ENCODE results near the gene IL25.

Gene IL25

GRCh38 chr14:23377198-23377550 is 4.6 kb downstream of the IL25 start:
- H3K4me3 ChIP-seq (ENCODE audit: low read depth, low read length): no peak overlapping the region
- peaks cover 21% of the 10 kb centered on the region for H3K27me3 ChIP-seq (ENCODE audit: insufficient read depth, low read length)
- no peak overlapping the region for H3K27ac ChIP-seq (ENCODE audit: low read depth, low read length)
- no peak overlapping the region for H2AFZ ChIP-seq (ENCODE audit: low read length, unreplicated experiment)
- no peaks in the 10 kb centered on the region for H3K36me3 ChIP-seq (ENCODE audit: insufficient read depth, low read length)
- H3K4me1 ChIP-seq (ENCODE audit: control insufficient read depth, insufficient read depth, low read length, unreplicated experiment): no peaks in the 10 kb centered on the region
- no peaks in the 10 kb centered on the region for H3K79me2 ChIP-seq (ENCODE audit: control insufficient read depth, insufficient read depth, low read length, unreplicated experiment)

DNA sequence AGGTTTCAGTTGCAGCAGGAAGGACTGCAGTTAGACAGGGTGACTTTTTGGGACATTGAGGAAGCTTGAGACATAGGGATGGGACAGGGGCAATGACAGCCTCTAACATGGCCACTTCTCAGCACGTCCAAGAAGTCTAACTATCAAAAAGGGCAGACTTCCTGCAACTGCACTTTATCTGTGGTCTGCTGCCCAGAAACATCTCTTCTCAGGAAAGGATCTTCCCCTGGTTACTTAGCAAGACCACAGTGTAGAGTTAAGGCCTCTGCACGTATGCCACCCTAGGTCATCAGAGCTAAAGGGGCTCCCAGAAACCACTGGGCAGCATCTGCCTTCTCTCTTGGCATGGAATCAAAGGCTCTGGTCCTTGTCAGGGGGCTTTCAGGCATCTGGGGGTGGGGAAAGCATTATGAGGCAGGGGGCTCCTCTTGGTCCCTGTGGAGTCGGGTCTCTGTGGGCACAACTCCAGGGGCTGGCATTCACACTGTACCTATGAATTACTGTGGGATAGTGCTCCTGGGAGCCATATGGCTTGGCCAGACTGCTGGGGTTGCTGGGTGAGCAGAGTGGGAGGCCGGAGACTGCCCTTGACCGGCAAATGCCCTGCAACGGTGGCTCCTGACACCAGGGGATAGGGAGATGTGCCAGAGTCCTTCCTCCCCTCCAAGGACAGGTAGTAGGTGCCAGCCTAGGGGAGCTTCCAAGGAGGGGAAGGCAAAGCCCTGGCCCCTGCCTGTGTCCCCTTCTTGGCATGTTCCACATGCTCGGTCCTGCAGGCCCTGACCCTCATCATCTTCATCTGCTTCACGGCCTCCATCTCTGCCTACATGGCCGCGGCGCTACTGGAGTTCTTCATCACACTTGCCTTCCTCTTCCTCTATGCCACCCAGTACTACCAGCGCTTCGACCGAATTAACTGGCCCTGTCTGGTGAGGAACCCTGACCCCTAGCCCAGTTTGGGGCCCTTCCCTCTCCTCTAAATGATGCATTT is 5.3 kb downstream of the IL25 start:
- H3K27me3 ChIP-seq (ENCODE audit: insufficient read depth, low read length): peaks cover 26% of the 10 kb centered on the region
- no peak overlapping the region for H2AFZ ChIP-seq (ENCODE audit: low read length, unreplicated experiment)
- no peak overlapping the region for H3K27ac ChIP-seq (ENCODE audit: low read depth, low read length)
- no peaks in the 10 kb centered on the region for H3K79me2 ChIP-seq (ENCODE audit: control insufficient read depth, insufficient read depth, low read length, unreplicated experiment)
- no peak overlapping the region for H3K4me3 ChIP-seq (ENCODE audit: low read depth, low read length)
- H3K36me3 ChIP-seq (ENCODE audit: insufficient read depth, low read length): no peaks in the 10 kb centered on the region
- H3K4me1 ChIP-seq (ENCODE audit: control insufficient read depth, insufficient read depth, low read length, unreplicated experiment): no peaks in the 10 kb centered on the region

DNA sequence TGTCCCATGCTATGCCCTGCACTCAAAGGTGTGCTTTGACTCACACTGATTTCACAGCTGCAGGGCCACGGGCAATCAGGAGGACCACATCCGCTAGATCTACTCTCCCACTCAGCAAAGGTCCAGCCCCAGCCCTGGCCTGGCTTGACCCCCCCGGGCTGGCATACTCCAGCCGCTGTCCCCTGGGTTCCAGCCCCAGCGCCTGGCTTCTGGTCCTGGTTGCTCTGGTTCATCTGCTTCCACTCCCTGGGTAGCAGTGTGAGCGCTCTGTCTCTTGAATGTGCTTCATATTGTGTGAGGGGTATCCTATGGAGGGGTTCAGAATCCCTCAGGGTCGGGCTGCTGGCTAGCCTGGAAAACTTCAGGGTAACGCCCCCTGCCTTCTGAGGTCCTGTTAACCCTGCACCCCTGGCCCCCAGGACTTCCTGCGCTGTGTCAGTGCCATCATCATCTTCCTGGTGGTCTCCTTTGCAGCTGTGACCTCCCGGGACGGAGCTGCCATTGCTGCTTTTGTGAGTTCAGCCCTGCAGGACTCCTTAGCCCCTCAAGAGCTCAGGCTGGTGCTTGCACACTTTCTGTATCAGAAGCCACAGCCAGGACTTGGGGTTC is 6.1 kb downstream of the IL25 start:
- Histone ChIP-seq H3K4me3 (ENCODE audit: low read depth, low read length) (no peak overlapping the region), H3K36me3 (ENCODE audit: insufficient read depth, low read length) (no peaks in the 10 kb centered on the region), H3K27me3 (ENCODE audit: insufficient read depth, low read length) (peaks cover 32% of the 10 kb centered on the region), H3K27ac (ENCODE audit: low read depth, low read length) (no peak overlapping the region), H3K79me2 (ENCODE audit: control insufficient read depth, insufficient read depth, low read length, unreplicated experiment) (no peaks in the 10 kb centered on the region), H3K4me1 (ENCODE audit: control insufficient read depth, insufficient read depth, low read length, unreplicated experiment) (no peaks in the 10 kb centered on the region), H2AFZ (ENCODE audit: low read length, unreplicated experiment) (no peak overlapping the region)

DNA sequence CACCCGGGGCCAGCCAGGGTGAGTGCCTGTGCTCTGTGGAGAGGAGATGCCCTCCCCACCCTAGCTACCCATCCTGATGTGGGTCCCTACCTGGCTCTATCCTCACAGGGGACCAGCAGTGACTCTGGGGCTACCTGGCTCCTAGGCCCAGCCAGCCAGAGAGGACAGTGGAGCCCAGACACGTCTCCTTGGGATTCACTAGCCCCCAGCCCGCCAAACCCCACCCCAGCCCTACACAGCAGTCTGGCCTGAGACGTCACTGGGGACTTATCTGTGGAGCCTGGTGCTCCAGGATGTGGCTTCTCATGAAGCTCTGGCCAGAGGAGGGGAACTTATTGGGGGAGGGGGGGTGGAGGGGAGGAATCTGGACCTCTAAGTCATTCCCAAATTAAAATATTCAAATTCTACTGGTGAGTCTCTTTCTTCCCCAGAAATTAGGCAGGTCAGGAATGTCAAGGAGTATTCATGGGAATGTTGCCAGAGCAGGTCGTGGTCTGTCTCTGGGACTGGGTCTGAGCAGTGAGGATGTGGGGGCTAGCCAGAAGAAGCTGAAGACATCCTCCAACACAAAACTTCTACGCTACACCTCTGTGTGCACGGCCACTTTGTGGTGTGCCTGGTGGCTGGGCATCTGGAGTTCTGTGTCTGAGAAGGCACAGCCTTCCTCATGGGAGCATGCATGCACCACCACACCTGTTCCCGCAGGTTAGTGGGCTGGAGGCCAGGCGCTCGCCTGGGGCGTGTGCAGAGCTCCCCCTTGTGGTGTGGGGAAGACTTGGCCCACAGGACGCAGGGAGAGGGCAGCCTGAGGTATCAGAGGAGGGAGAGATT is 7.0 kb downstream of the IL25 start:
- Histone ChIP-seq H3K27ac (ENCODE audit: low read depth, low read length) (no peak overlapping the region), H2AFZ (ENCODE audit: low read length, unreplicated experiment) (no peak overlapping the region), H3K36me3 (ENCODE audit: insufficient read depth, low read length) (no peaks in the 10 kb centered on the region), H3K79me2 (ENCODE audit: control insufficient read depth, insufficient read depth, low read length, unreplicated experiment) (no peaks in the 10 kb centered on the region), H3K4me3 (ENCODE audit: low read depth, low read length) (no peak overlapping the region), H3K27me3 (ENCODE audit: insufficient read depth, low read length) (peaks cover 40% of the 10 kb centered on the region), H3K4me1 (ENCODE audit: control insufficient read depth, insufficient read depth, low read length, unreplicated experiment) (no peaks in the 10 kb centered on the region)

- no peak overlapping the region for H3K4me3 ChIP-seq (ENCODE audit: low read depth, low read length)
- no peaks in the 10 kb centered on the region for H3K79me2 ChIP-seq (ENCODE audit: control insufficient read depth, insufficient read depth, low read length, unreplicated experiment)
- H3K27ac ChIP-seq (ENCODE audit: low read depth, low read length): no peak overlapping the region
- peaks cover 48% of the 10 kb centered on the region for H3K27me3 ChIP-seq (ENCODE audit: insufficient read depth, low read length)
- no peak overlapping the region for H2AFZ ChIP-seq (ENCODE audit: low read length, unreplicated experiment)
- no peaks in the 10 kb centered on the region for H3K36me3 ChIP-seq (ENCODE audit: insufficient read depth, low read length)
- H3K4me1 ChIP-seq (ENCODE audit: control insufficient read depth, insufficient read depth, low read length, unreplicated experiment): no peaks in the 10 kb centered on the region
These were observed 7.7 kb downstream of the IL25 start for GRCh38 chr14:23380197-23380914.

DNA sequence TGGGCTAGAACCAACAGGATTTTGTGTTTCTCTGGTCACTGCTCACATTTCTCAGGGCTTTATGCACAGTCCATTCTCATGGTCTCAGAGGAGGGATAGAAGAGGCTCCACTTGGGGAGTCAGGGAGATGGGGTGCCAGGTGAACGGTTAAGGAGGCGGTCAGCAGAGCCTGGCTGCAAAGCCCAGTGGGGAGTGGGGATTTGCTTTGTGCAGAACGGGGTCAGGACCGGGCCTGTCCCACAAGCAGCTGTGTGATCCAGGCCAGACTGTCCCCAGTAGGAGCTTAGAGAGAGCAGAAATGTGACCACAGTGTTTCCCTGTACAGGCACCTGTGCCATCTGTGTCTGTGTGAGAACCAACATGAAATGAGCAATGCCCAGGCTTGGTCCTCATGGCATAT is 8.4 kb downstream of the IL25 start:
- H3K36me3 ChIP-seq (ENCODE audit: insufficient read depth, low read length): no peaks in the 10 kb centered on the region
- H3K27ac ChIP-seq (ENCODE audit: low read depth, low read length): no peak overlapping the region
- no peak overlapping the region for H3K4me3 ChIP-seq (ENCODE audit: low read depth, low read length)
- no peaks in the 10 kb centered on the region for H3K4me1 ChIP-seq (ENCODE audit: control insufficient read depth, insufficient read depth, low read length, unreplicated experiment)
- peaks cover 54% of the 10 kb centered on the region for H3K27me3 ChIP-seq (ENCODE audit: insufficient read depth, low read length)
- H3K79me2 ChIP-seq (ENCODE audit: control insufficient read depth, insufficient read depth, low read length, unreplicated experiment): no peaks in the 10 kb centered on the region
- no peak overlapping the region for H2AFZ ChIP-seq (ENCODE audit: low read length, unreplicated experiment)

DNA sequence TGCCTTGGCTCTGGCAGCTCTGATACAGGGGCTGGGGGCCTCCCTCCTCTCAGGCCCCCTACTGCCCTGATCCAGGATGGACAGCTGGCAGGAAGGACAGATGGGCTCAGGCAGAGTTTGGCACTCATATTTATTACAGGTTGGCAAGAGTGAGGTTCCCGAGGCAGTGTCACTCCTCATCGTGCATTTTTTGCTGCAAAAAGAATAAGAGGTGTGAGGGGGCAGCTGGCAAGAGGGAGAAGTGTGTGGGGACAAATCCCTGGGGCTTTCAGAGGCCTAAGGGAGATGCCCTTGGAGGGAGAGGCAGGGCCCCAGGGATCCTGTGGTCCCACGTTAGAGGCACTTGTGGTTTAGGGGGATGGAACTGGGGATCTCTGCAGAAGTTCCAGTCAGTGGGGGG is 9.3 kb downstream of the IL25 start:
- Histone ChIP-seq H3K79me2 (ENCODE audit: control insufficient read depth, insufficient read depth, low read length, unreplicated experiment) (no peaks in the 10 kb centered on the region), H2AFZ (ENCODE audit: low read length, unreplicated experiment) (no peak overlapping the region), H3K4me3 (ENCODE audit: low read depth, low read length) (no peak overlapping the region), H3K27ac (ENCODE audit: low read depth, low read length) (no peak overlapping the region), H3K36me3 (ENCODE audit: insufficient read depth, low read length) (no peaks in the 10 kb centered on the region), H3K4me1 (ENCODE audit: control insufficient read depth, insufficient read depth, low read length, unreplicated experiment) (no peaks in the 10 kb centered on the region), H3K27me3 (ENCODE audit: insufficient read depth, low read length) (peaks cover 58% of the 10 kb centered on the region)

DNA sequence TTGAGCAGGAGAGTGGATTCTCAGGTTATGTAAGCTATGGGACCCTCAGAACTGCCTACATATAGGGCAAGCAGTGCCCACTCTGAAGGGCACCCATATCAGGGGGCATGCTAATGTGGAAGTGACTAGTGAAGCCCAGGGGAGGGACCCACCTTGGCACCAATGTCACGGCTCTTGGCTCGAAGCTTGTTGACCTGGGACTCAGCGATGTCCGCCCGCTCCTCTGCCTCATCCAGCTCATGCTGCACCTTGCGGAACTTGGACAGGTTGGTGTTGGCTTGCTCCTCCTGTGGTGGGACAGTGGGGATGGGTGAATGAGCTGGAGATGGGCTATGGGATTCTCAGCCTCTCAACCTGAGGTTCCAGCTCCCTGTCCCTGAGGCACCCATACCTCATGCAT is 9.7 kb downstream of the IL25 start:
- H3K27me3 ChIP-seq (ENCODE audit: insufficient read depth, low read length): peaks cover 61% of the 10 kb centered on the region
- H3K27ac ChIP-seq (ENCODE audit: low read depth, low read length): no peak overlapping the region
- no peaks in the 10 kb centered on the region for H3K36me3 ChIP-seq (ENCODE audit: insufficient read depth, low read length)
- H3K4me1 ChIP-seq (ENCODE audit: control insufficient read depth, insufficient read depth, low read length, unreplicated experiment): no peaks in the 10 kb centered on the region
- no peaks in the 10 kb centered on the region for H3K79me2 ChIP-seq (ENCODE audit: control insufficient read depth, insufficient read depth, low read length, unreplicated experiment)
- no peak overlapping the region for H2AFZ ChIP-seq (ENCODE audit: low read length, unreplicated experiment)
- no peak overlapping the region for H3K4me3 ChIP-seq (ENCODE audit: low read depth, low read length)

GRCh38 chr14:23382731-23383440 is 10.3 kb downstream of the IL25 start:
- H3K36me3 ChIP-seq (ENCODE audit: insufficient read depth, low read length): no peaks in the 10 kb centered on the region
- H3K4me3 ChIP-seq (ENCODE audit: low read depth, low read length): no peak overlapping the region
- no peak overlapping the region for H2AFZ ChIP-seq (ENCODE audit: low read length, unreplicated experiment)
- no peaks in the 10 kb centered on the region for H3K79me2 ChIP-seq (ENCODE audit: control insufficient read depth, insufficient read depth, low read length, unreplicated experiment)
- H3K27me3 ChIP-seq (ENCODE audit: insufficient read depth, low read length): peaks cover 67% of the 10 kb centered on the region
- H3K4me1 ChIP-seq (ENCODE audit: control insufficient read depth, insufficient read depth, low read length, unreplicated experiment): no peaks in the 10 kb centered on the region
- no peak overlapping the region for H3K27ac ChIP-seq (ENCODE audit: low read depth, low read length)

Measured in ACC112 (cell line).